ENCODE results near the gene LETM1.

The LETM1 gene

DNA sequence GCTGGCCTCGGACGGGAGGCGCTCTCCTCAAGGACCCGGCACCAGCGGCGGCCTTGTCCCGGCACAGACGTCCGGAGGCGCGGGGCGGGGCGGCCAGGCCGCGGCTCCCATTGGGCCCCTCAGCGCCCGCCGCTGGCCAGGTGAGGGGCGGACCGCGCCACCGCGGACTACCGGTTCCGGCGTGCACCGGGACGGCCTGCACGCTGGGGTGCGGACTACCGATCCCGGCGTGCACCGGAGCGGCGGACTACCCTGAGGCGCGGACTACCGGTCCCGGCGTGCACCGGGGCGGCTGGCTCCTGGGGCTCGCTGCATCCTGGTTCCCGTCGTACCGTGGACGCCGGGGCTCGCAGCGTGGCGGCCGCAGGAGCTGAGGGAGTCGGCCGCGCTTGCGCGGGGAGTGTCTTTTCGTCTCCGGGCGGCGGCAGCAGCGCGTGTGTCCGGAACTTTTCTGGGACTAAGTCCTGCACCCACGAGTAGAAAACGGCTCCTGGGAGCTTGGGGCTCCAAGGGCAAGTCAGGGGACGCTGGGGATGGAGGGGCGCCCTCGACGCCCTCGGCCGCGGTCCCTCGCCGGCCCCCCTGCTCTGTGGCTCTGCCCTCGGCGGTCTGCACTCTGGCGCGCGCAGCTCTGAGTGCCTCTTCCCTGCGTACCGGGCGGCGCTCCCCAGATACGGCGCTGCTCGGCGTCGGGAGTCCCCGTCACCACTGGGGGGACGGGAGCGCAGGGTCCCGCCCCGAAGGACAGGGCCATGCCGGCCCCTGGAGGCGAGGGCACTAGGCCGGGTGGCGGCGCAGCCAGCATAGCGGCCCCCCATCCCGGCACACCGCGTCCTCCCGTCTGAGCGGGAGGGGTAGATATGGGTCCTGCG is at the start of gene LETM1:
Gene LETM1 (minus strand): TSS at position 86 of the 872 bp plus-strand sequence. CDS start 206 bp downstream, outside the sequence.
- DNase-seq = peak; percentile 69 to 71

DNA sequence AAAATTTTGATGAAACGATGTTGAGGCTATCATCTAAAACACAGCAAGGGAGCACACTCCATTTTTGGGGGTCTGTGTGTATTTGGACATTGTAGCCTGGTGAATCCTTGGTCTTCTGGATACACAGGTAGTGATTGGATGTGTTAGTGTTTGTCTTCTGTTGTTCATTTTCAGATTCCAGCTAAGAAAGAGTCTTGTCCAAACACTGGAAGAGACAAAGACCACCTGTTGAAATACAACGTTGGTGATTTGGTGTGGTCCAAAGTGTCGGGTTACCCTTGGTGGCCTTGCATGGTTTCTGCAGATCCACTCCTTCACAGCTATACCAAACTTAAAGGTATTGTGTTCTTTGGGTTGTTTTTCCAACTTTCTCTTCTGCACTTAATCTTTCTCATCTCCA is 48.1 kb upstream of the LETM1 start:
- no peak for DNase-seq

- no peak for DNase-seq
Observed at GRCh38 chr4:1903035-1903434, 47.1 kb upstream of the LETM1 start.

DNA sequence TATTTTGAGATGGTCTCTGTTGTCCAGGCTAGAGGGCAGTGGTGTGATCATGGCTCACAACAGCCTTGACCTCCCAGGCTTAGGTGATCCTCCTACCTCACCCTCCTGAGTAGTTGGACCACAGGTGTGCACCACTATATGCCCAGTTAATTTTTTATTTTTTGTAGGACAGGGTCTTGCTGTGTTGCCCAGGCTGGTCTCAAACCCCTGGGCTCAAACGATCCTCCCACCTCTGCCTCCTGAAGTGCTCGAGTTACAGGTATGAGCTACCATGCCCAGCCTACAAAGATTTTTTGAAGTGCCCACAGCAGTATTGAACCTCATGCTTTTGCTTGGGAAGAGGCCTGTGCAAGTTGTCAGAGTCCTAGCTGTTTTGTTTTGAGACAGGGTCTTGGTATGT is 46.3 kb upstream of the LETM1 start:
- DNase-seq = no peak

DNA sequence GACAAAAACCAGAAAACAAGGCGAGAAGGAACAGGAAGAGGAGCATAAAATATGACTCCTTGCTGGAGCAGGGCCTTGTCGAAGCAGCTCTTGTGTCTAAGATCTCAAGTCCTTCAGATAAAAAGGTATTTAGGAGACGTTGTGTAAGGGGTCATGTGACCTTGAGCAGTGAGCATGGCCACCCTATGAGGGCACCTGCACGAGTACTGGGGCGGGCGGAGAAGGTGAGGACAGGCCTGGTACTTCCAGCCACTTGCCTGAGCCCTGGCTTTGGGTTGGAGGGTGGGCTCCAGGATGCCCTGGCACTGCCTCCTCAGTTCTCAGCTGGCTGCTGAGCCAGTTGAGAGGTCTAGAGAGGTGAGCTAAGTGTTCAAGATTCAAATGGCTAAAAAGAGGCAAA is 45.2 kb upstream of the LETM1 start:
- DNase-seq = no peak

GRCh38 chr4:1900624-1901023 is 44.7 kb upstream of the LETM1 start:
- DNase-seq = no peak

- DNase-seq = no peak
Observed at GRCh38 chr4:1900087-1900433, 44.1 kb upstream of the LETM1 start.

- DNase-seq = peak; percentile 25 to 34
Observed at GRCh38 chr4:1899149-1900086, 43.5 kb upstream of the LETM1 start.

GRCh38 chr4:1898681-1899080 is 42.7 kb upstream of the LETM1 start:
- no peak for DNase-seq

DNA sequence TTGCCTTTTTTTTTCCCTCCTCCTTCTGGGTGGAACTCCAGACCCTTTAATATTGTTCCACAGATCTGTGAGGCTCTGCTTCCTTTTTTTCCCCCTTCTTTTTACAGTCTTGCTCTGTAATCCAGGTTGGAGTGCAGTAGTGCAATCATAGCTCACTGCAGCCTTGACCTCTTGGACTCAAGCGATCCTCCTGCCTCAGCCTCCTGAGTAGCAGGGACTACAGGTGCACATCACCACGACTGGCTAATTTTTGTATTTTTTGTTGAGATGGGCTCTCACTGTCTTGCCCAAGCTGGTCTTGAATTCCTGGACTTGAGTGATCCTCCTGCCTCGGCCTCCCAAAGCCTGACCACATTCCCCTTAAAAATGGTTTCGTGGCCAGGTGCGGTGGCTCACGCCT is 42.1 kb upstream of the LETM1 start:
- DNase-seq = no peak

GRCh38 chr4:1896658-1896991 is 40.7 kb upstream of the LETM1 start:
- DNase-seq = no peak

- no peak for DNase-seq
Observed at GRCh38 chr4:1895971-1896657, 40.2 kb upstream of the LETM1 start.

DNA sequence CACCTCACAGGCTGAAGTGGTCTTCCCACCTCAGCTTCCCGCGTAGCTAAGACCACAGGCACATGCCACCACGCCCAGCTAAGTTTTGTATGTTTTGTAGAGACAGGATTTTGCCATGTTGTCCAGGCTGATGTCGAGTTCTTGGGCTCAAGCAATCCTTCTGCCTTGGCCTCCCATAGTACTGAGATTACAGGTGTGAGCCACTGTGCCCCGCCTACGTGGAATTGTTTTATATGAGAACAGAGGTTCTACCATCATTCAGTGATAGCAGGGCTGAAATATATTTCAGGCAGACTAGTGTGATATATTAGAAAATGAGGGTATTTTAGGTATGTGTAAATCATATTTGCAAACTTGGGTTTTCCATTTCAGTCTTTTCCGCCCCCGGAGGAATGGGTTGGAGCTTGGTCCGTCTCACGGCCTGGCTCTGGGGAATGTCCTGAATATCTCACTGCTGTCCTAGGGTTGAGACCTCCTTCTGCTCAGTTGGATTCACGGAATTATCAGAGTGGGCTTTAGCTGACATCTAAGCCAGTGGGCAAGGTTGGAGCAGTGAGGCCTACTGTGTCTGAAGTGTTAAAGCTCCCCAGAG is 35.1 kb upstream of the LETM1 start:
- no peak for DNase-seq

- no peak for DNase-seq
Observed at GRCh38 chr4:1887052-1887451, 31.1 kb upstream of the LETM1 start.

GRCh38 chr4:1885414-1885813 is 29.5 kb upstream of the LETM1 start:
- DNase-seq = no peak

DNA sequence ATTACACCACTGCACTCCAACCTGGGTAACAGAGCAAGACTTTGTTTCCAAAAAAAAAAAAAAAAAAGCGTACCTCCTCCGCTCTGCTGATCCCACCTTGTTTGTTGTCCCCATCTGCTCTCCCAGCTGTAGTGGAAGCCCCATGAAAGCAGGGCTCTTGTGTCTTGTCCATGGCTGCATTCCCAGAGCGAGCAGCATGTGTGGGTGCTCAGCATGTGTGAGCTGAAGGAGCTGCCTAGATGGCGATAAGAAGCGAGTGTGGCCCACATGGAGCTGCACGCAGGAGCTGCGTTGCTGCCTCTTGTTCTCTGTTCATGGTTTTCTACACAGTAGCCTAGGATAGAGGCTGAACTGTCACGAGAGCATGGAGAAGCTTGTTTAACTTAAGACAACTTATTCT is 27.6 kb upstream of the LETM1 start:
- DNase-seq = no peak

GRCh38 chr4:1882850-1883271 is 26.9 kb upstream of the LETM1 start:
- no peak for DNase-seq

DNA sequence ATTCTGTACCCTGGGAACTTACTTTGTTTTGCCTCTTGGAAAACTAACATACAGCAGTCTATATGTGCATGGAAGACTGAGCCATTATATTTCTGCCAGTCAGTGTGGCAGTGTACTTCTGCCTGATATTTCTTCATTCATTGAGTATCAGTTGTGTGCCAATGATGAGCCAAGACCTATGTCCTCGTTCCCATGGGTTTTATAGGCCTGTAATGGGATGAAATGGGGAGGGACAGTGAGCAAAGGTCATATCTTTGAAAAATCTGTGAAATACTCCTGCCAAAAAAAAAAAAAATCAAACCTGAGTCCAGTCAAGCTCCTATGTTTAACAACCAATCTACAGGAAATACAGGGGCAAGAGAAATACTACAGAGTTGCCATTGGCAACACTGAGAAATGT is 24.4 kb upstream of the LETM1 start:
- no peak for DNase-seq

DNA sequence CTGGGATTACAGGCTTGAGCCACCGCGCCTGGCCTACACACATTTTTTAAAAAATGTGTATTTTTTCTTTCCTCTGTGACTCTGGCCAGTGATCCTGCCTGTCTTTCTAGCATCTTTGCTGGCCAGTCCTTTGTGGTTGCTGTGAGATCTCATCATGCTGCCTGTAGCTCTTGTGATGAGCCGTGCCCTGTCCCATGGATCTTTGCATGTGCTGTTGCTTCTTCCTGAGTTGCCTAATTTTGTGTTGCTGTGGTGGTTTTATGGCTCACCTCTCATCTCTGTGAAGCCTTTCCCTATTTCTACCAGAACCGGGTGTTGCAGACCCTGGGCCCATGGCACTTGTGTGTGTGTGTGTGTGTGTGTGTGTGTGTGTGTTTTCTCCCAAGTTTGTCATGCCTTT is 23.5 kb upstream of the LETM1 start:
- no peak for DNase-seq

DNA sequence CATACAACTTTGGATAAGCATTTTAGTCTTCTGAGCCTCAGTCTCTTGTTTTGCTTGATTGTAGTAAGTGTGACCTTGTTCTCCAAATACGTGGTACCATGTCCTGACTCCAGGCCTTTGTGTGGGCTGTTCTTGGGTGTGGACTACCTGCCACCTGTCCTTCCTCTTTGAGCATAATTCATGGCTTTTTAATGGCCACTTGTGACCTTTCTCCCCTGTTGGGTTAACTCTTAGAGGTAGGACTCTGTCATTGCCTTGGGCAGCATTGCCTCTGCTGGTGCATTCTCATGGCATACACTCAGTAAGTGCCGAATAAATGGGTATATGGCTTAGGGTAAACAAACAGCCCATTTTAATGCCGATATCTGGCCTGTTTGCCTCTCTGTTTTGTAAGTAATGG is 18.2 kb upstream of the LETM1 start:
- DNase-seq = no peak

GRCh38 chr4:1873776-1874175 is 17.8 kb upstream of the LETM1 start:
- no peak for DNase-seq

DNA sequence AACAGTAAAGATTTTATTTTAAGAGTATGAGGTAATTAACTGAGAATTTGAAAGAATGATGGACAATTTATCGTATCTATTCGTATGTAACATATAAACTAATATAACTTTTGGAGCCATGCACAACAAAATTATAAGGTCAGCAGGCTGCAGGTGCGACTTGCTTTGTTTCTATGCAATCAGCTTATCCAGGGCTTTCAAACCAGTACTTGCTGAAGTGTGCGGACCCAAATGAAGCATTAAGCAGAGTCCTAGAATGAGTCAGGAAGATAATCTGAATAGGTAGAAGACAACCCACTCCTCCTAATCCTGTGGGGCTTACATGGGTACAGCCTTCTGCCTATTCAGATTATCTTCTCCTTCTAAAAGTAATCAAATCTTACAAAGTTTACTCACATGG is 17.3 kb upstream of the LETM1 start:
- DNase-seq = no peak

GRCh38 chr4:1872870-1873269 is 16.9 kb upstream of the LETM1 start:
- no peak for DNase-seq
